B cell (primary cell): ENCODE data around the gene NIPSNAP2. TPM values are rescaled to one million over a fixed set of nuclear protein-coding genes. Genes with fewer than 3 reads are reported as not detected.
"Not testable (repeated sequence)": the region's sequence is repeated elsewhere in the genome, so short reads cannot be mapped to it uniquely, and the experiment has no call there.

Experiments used
- ATAC-seq: fragments of 200-7000 bp; cut with Tn5 transposase; one replicate; pipeline ENCODE4 v1.10.0; 2021; ENCODE audit warnings: low read depth, mild to moderate bottlenecking, moderate number of reproducible peaks, moderate library complexity
- CTCF ChIA-PET: fragments of 350-600 bp; sonication (Branson Sonifier 250); formaldehyde crosslinking; loops from one replicate; lab custom pipeline; 2021; ENCODE audit warnings: antibody characterized with exemption, inconsistent platforms; lab: Charles Lee
- POLR2A ChIA-PET: fragments of 350-600 bp; sonication (Branson Sonifier 250); formaldehyde crosslinking; loops from one replicate; lab custom pipeline; 2021; ENCODE audit warnings: antibody characterized with exemption; lab: Charles Lee
- DNase-seq: peaks from one replicate; pipeline ENCODE4 v3.0.0; 2013
- H2AFZ ChIP-seq: 2 replicates; pipeline ENCODE4 v1.6.1; 2012; ENCODE audit warnings: mild to moderate bottlenecking, low read depth, low read length; ENCODE audit not compliant: insufficient read depth, poor library complexity, severe bottlenecking
- H3K27ac ChIP-seq, 2 donors: 1 replicate in 1 of 2; 2 replicates in 1 of 2; pipeline ENCODE4 v1.5.1; 2012 to 2013; ENCODE audit warnings: low read length in 2 of 2, mild to moderate bottlenecking in 2 of 2, moderate library complexity in 1 of 2
- H3K27me3 ChIP-seq, 4 experiments: fragments of 200-600 bp in 1 of 4; sonication (generic) in 1 of 4; replicated peaks in 1 of 4; 1 replicate in 2 of 4; 2 replicates in 2 of 4; pipeline versions ENCODE4 v1.6.1 to v1.7.0; 2013 to 2016; ENCODE audit warnings: low read length in 3 of 4, mild to moderate bottlenecking in 2 of 4, mixed read lengths in 1 of 4, moderate library complexity in 1 of 4; ENCODE audit not compliant: insufficient read depth in 4 of 4, control insufficient read depth in 3 of 4; ENCODE audit errors: control extremely low read depth in 1 of 4
- H3K36me3 ChIP-seq, 2 experiments: replicated peaks in 1 of 2; 1 replicate in 1 of 2; 2 replicates in 1 of 2; pipeline versions ENCODE4 v1.6.1 to v1.7.1; 2013; ENCODE audit warnings: low read length in 1 of 2; ENCODE audit not compliant: insufficient read depth in 2 of 2, control insufficient read depth in 1 of 2; ENCODE audit errors: control extremely low read depth in 1 of 2, extremely low read depth in 1 of 2
- H3K4me1 ChIP-seq, 2 donors: fragments of 200-600 bp in 1 of 2; sonication (generic) in 1 of 2; 1 replicate in 1 of 2; 2 replicates in 1 of 2; pipeline versions ENCODE4 v1.5.1 to v1.6.1; 2013 to 2017; ENCODE audit warnings: low read length in 2 of 2; ENCODE audit not compliant: control insufficient read depth in 2 of 2, insufficient read depth in 2 of 2
- H3K4me2 ChIP-seq: replicated peaks from 2 replicates; pipeline ENCODE3; 2012; ENCODE audit warnings: mild to moderate bottlenecking, low read depth, low read length; ENCODE audit not compliant: poor library complexity, severe bottlenecking
- H3K4me3 ChIP-seq, 5 experiments: fragments of 200-600 bp in 1 of 5; sonication (generic) in 1 of 5; 1 replicate in 3 of 5; 2 replicates in 2 of 5; pipeline versions ENCODE4 v1.5.1 to v1.7.0; 2011 to 2016; ENCODE audit warnings: low read length in 4 of 5, mild to moderate bottlenecking in 4 of 5, low read depth in 2 of 5, control low read depth in 1 of 5, moderate library complexity in 1 of 5; ENCODE audit not compliant: insufficient read depth in 1 of 5; ENCODE audit errors: control extremely low read depth in 1 of 5, extremely low read depth in 1 of 5
- H3K79me2 ChIP-seq: fragments of 200-600 bp; sonication (generic); one replicate; pipeline ENCODE4 v1.6.0; 2016; ENCODE audit warnings: low read length; ENCODE audit not compliant: control insufficient read depth, insufficient read depth
- H3K9ac ChIP-seq: fragments of 200-600 bp; sonication (generic); 2 replicates; pipeline ENCODE4 v1.6.1; 2017; ENCODE audit warnings: mild to moderate bottlenecking, low read length, moderate library complexity
- H3K9me3 ChIP-seq, 3 donors: one replicate each; pipeline versions ENCODE4 v1.6.1 to v1.7.1; 2013; ENCODE audit warnings: low read length in 2 of 3; ENCODE audit not compliant: control insufficient read depth in 2 of 3, insufficient read depth in 1 of 3; ENCODE audit errors: control extremely low read depth in 1 of 3
- H4K20me1 ChIP-seq: 2 replicates; pipeline ENCODE4 v1.6.0; 2012; ENCODE audit warnings: mild to moderate bottlenecking, low read length; ENCODE audit not compliant: insufficient read depth, control insufficient read depth, poor library complexity, severe bottlenecking
- H3K27ac Mint-ChIP-seq: one replicate; pipeline ENCODE4 v1.8.0; 2021; ENCODE audit warnings: mixed read lengths
- H3K27me3 Mint-ChIP-seq: one replicate; pipeline ENCODE4 v1.8.0; 2021; ENCODE audit warnings: mixed read lengths
- H3K4me1 Mint-ChIP-seq: one replicate; pipeline ENCODE4 v1.8.0; 2021; ENCODE audit warnings: mixed read lengths
- H3K4me3 Mint-ChIP-seq: one replicate; pipeline ENCODE4 v1.8.0; 2021; ENCODE audit warnings: mixed read lengths
- H3K9me3 Mint-ChIP-seq: one replicate; pipeline ENCODE4 v1.8.0; 2022; ENCODE audit warnings: mixed read lengths; ENCODE audit not compliant: insufficient read depth
- CTCF ChIP-seq: fragments of 200-600 bp; IDR thresholded peaks from one replicate; pipeline ENCODE4 v1.8.0; 2022; ENCODE audit warnings: antibody characterized with exemption, mild to moderate bottlenecking
- EZH2 ChIP-seq: IDR thresholded peaks from 2 replicates; pipeline ENCODE4 v1.6.1; 2012; ENCODE audit warnings: borderline replicate concordance, low read depth, mild to moderate bottlenecking, moderate library complexity, low read length; ENCODE audit not compliant: insufficient read depth, poor library complexity, severe bottlenecking
- WGBS: methylation state at CpG from one replicate; pipeline ENCODE4 v1.1.5; 2013; ENCODE audit warnings: missing lambda C conversion rate; ENCODE audit not compliant: insufficient coverage; 5-methylcytosine and 5-hydroxymethylcytosine counted together
- intact Hi-C: fragments of 100-400 bp; cut with micrococcal nuclease; formaldehyde crosslinking; loops from one replicate; pipeline ENCODE4 v1.10.0; 2022
- polyA plus RNA-seq: library from polyadenylated mRNA; depleted of rRNA; stranded (reverse); fragments of >200 nt; gene quantifications from 2 replicates; pipeline ENCODE4 v1.2.3, GENCODE V29; 2012
- total RNA-seq, 2 donors: library from RNA; stranded (reverse); fragments of 120-200 nt in 1 of 2; gene quantifications; 1 replicate in 1 of 2; 2 replicates in 1 of 2; pipeline versions ENCODE4 v1.2.3 to v1.2.4, GENCODE V29; 2013 to 2022

NIPSNAP2 gene
- total and polyA plus RNA-seq, 2 donors (not counting 1 experiment from before 2014, with no cell fraction given): 19.6 to 40.4 TPM

GRCh38 chr7:56009695-56010094 lies 45.3 kb downstream of the NIPSNAP2 start:
- no peaks in the 10 kb centered on the region for H3K4me1 Mint-ChIP-seq
- no peak overlapping the region for H3K9ac ChIP-seq
- no peaks in the 10 kb centered on the region for H3K36me3 ChIP-seq
- 96% methylated on average over 5 of the region's 7 CpGs for WGBS
- H3K79me2 ChIP-seq: no peaks in the 10 kb centered on the region
- H3K4me2 ChIP-seq: no peak overlapping the region
- H3K27ac Mint-ChIP-seq: no peak overlapping the region
- no peaks in the 10 kb centered on the region for H3K4me1 ChIP-seq
- H3K27ac ChIP-seq: no peak overlapping the region
- DNase-seq: no peak
- H3K4me3 ChIP-seq: no peak overlapping the region
- ChIA-PET POLR2A (no interaction called here), CTCF (no interaction called here)
- intact Hi-C loops: no loop called here
- H2AFZ ChIP-seq: no peak overlapping the region
- no peaks in the 10 kb centered on the region for H3K9me3 ChIP-seq
- H3K4me3 Mint-ChIP-seq: no peak overlapping the region
- no peaks in the 10 kb centered on the region for H3K9me3 Mint-ChIP-seq
- no peaks in the 10 kb centered on the region for H3K27me3 ChIP-seq
- no peaks in the 10 kb centered on the region for H4K20me1 ChIP-seq
- no peaks in the 10 kb centered on the region for H3K27me3 Mint-ChIP-seq
- no peak for TF ChIP-seq CTCF
- TF ChIP-seq EZH2: no peak
- no peak for ATAC-seq

DNA sequence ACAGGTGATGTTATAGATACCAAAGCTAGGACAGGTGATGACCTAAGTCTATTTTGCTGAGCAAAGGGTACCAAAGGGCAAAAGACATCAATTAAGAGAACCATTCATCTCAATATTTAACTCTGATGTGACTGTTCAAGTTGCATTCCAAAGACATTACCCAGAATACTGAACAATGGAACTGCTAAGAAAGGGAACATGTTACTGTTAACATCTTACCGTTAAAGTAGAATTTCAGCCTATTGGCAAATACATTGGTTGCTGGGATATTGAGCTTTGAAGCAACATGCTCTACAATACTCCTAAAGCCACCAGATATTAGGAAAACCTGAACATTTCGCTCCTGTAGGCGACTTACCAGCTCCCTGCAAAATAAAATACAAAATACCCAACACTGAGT lies 52.6 kb downstream of the NIPSNAP2 start:
- POLR2A ChIA-PET: interaction anchor here (0.6 kb wide), 1 partner anchor 19 kb away, joined by 4 read pairs; no protein-coding TSS in a partner anchor
- H3K4me2 ChIP-seq, H2AFZ ChIP-seq, H3K9me3 ChIP-seq, CTCF ChIA-PET, H3K4me3 Mint-ChIP-seq, H3K4me1 ChIP-seq, intact Hi-C loops, H3K27me3 ChIP-seq, H3K27me3 Mint-ChIP-seq, H3K27ac Mint-ChIP-seq, H3K36me3 ChIP-seq, H3K79me2 ChIP-seq, H3K4me3 ChIP-seq, H3K27ac ChIP-seq, H3K4me1 Mint-ChIP-seq, H3K9ac ChIP-seq, H3K9me3 Mint-ChIP-seq, DNase-seq, H4K20me1 ChIP-seq, ATAC-seq: not testable (repeated sequence)
- no CpG with 5 or more reads among the region's 3 CpGs for WGBS
